Erythroblast (primary cell): Measurements from ENCODE around the gene MAP2K2.

ENCODE experiments used
- GATA1 ChIP-seq: IDR thresholded peaks from 2 replicates; pipeline ENCODE4 v1.6.1; 2011; ENCODE audit warnings: low read depth, mild to moderate bottlenecking, control low read depth, low read length, moderate library complexity
- POLR2A ChIP-seq: IDR thresholded peaks from 2 replicates; pipeline ENCODE4 v1.6.1; 2011; ENCODE audit warnings: mild to moderate bottlenecking, low read length

GRCh38 chr19:4062419-4063368 lies 61.2 kb downstream of the MAP2K2 start:
- TF ChIP-seq POLR2A = no peak
- TF ChIP-seq GATA1 = no peak
